T47D (cell line): ENCODE measurements around the gene RASSF3.

Experiments used
- DNase-seq, 2 experiments: peaks; one replicate each; pipeline versions ENCODE4 v3.0.0 to v3.0.0-alpha.2; 2011 to 2012; ENCODE audit warnings: low read depth in 1 of 2, low spot score in 1 of 2
- JUND ChIP-seq: IDR thresholded peaks from 2 replicates; pipeline ENCODE4 v1.6.1; 2012; ENCODE audit warnings: low read depth
- in situ Hi-C: cut with HindIII; loops from 2 replicates; pipeline ENCODE4 v1.10.0; 2016; ENCODE audit warnings: low sequenced_read_pairs, low pct_unique_long_range_greater_than_20kb

The RASSF3 gene

GRCh38 chr12:64746663-64747062 lies 136.4 kb downstream of the RASSF3 start:
- no peak for DNase-seq
- in situ Hi-C loops = no loop called here

More at GRCh38 chr12:64746663-64747062, 136.4 kb downstream of the RASSF3 start:
- no peak for TF ChIP-seq JUND
